ENCODE data around the gene EMC10. TPM values are rescaled to one million over a fixed set of nuclear protein-coding genes. Genes with fewer than 3 reads are reported as not detected.

EMC10 gene
- polyA plus RNA-seq, result 10 to 100 TPM; 41.9 to 62.9 TPM

GRCh38 chr19:50476224-50476906, at the start of gene EMC10, which contains the start of gene GARIN5A:
TSS of gene EMC10 (plus strand) at chr19:50476507. CDS start at chr19:50476545, 38 bp downstream.
TSS of gene GARIN5A (minus strand) at chr19:50476848. CDS start at chr19:50476388, 460 bp downstream.
- Histone ChIP-seq H3K4me1 (ENCODE audit: control insufficient read depth in 2 of 2, insufficient read depth in 2 of 2, low read length in 1 of 2) (peaks cover 3 to 11% of the 10 kb centered on the region in 2 donors), H3K27me3 (ENCODE audit: control insufficient read depth in 1 of 2, insufficient read depth in 2 of 2, low read length in 2 of 2) (no peaks in the 10 kb centered on the region), H3K4me3 (ENCODE audit: low read depth in 1 of 2, low read length in 2 of 2) (peak within 1 kb of the TSS; percentile 86 to 88), H3K9me3 (ENCODE audit: control insufficient read depth in 2 of 2, insufficient read depth in 1 of 2, low read depth in 1 of 2, low read length in 1 of 2) (peaks cover 0 to 3% of the 10 kb centered on the region in 2 donors), H3K27ac (ENCODE audit: low read depth in 2 of 2, low read length in 1 of 2) (peak within 1 kb of the TSS; percentile 64 to 92), H3K36me3 (ENCODE audit: control insufficient read depth in 2 of 2, insufficient read depth in 2 of 2, low read length in 1 of 2) (peaks cover 0 to 23% of the 10 kb centered on the region in 2 donors)
- 1 to 3% methylated on average over 54 to 58 of the region's 58 CpGs for WGBS, 2 donors

- Histone ChIP-seq H3K9me3 (ENCODE audit: control insufficient read depth in 2 of 2, insufficient read depth in 1 of 2, low read depth in 1 of 2, low read length in 1 of 2) (no peaks in the 10 kb centered on the region), H3K27me3 (ENCODE audit: control insufficient read depth in 1 of 2, insufficient read depth in 2 of 2, low read length in 2 of 2) (no peaks in the 10 kb centered on the region), H3K4me3 (ENCODE audit: low read depth in 1 of 2, low read length in 2 of 2) (peak overlapping the region; percentile 17 to 27), H3K4me1 (ENCODE audit: control insufficient read depth in 2 of 2, insufficient read depth in 2 of 2, low read length in 1 of 2) (peaks cover 0 to 4% of the 10 kb centered on the region in 2 donors), H3K27ac (ENCODE audit: low read depth in 2 of 2, low read length in 1 of 2) (peak overlapping the region in 1 of 2 donors; percentile 17), H3K36me3 (ENCODE audit: control insufficient read depth in 2 of 2, insufficient read depth in 2 of 2, low read length in 1 of 2) (no peaks in the 10 kb centered on the region)
- WGBS, 2 donors, result 76 to 86% methylated on average over 24 to 26 of the region's 26 CpGs
Observed at GRCh38 chr19:50427318-50427925, 48.9 kb upstream of the EMC10 start.

- peak overlapping the region in 1 of 2 donors; percentile 17 for H3K27ac ChIP-seq (ENCODE audit: low read depth in 2 of 2, low read length in 1 of 2)
- no peaks in the 10 kb centered on the region for H3K27me3 ChIP-seq (ENCODE audit: control insufficient read depth in 1 of 2, insufficient read depth in 2 of 2, low read length in 2 of 2)
- 8 to 11% methylated on average over 37 to 38 of the region's 38 CpGs for WGBS, 2 donors
- no peaks in the 10 kb centered on the region for H3K36me3 ChIP-seq (ENCODE audit: control insufficient read depth in 2 of 2, insufficient read depth in 2 of 2, low read length in 1 of 2)
- H3K4me3 ChIP-seq (ENCODE audit: low read depth in 1 of 2, low read length in 2 of 2), result peak overlapping the region; percentile 17 to 27
- H3K4me1 ChIP-seq (ENCODE audit: control insufficient read depth in 2 of 2, insufficient read depth in 2 of 2, low read length in 1 of 2), result peaks cover 0 to 4% of the 10 kb centered on the region in 2 donors
- no peaks in the 10 kb centered on the region for H3K9me3 ChIP-seq (ENCODE audit: control insufficient read depth in 2 of 2, insufficient read depth in 1 of 2, low read depth in 1 of 2, low read length in 1 of 2)
Observed at GRCh38 chr19:50427997-50428425, 48.3 kb upstream of the EMC10 start.

- WGBS, 2 donors, result 84% methylated on average over 7 of the region's 7 CpGs
- Histone ChIP-seq H3K27me3 (ENCODE audit: control insufficient read depth in 1 of 2, insufficient read depth in 2 of 2, low read length in 2 of 2) (no peaks in the 10 kb centered on the region), H3K27ac (ENCODE audit: low read depth in 2 of 2, low read length in 1 of 2) (no peak overlapping the region)
Observed at GRCh38 chr19:50428772-50429463, 47.4 kb upstream of the EMC10 start.

GRCh38 chr19:50430888-50431342, 45.4 kb upstream of the EMC10 start:
- H3K9me3 ChIP-seq (ENCODE audit: control insufficient read depth in 2 of 2, insufficient read depth in 1 of 2, low read depth in 1 of 2, low read length in 1 of 2), result no peaks in the 10 kb centered on the region
- H3K4me3 ChIP-seq (ENCODE audit: low read depth in 1 of 2, low read length in 2 of 2), result peak overlapping the region in 1 of 2 donors; percentile 62
- no peak overlapping the region for H3K27ac ChIP-seq (ENCODE audit: low read depth in 2 of 2, low read length in 1 of 2)
- H3K36me3 ChIP-seq (ENCODE audit: control insufficient read depth in 2 of 2, insufficient read depth in 2 of 2, low read length in 1 of 2), result no peaks in the 10 kb centered on the region
- H3K27me3 ChIP-seq (ENCODE audit: control insufficient read depth in 1 of 2, insufficient read depth in 2 of 2, low read length in 2 of 2), result no peaks in the 10 kb centered on the region
- WGBS, 2 donors, result 33% methylated on average over 13 of the region's 13 CpGs
- peaks cover 0 to 4% of the 10 kb centered on the region in 2 donors for H3K4me1 ChIP-seq (ENCODE audit: control insufficient read depth in 2 of 2, insufficient read depth in 2 of 2, low read length in 1 of 2)

More at GRCh38 chr19:50428772-50429463, 47.4 kb upstream of the EMC10 start:
- peaks cover 0 to 4% of the 10 kb centered on the region in 2 donors for H3K4me1 ChIP-seq (ENCODE audit: control insufficient read depth in 2 of 2, insufficient read depth in 2 of 2, low read length in 1 of 2)
- H3K4me3 ChIP-seq (ENCODE audit: low read depth in 1 of 2, low read length in 2 of 2), result no peak overlapping the region
- no peaks in the 10 kb centered on the region for H3K36me3 ChIP-seq (ENCODE audit: control insufficient read depth in 2 of 2, insufficient read depth in 2 of 2, low read length in 1 of 2)
- no peaks in the 10 kb centered on the region for H3K9me3 ChIP-seq (ENCODE audit: control insufficient read depth in 2 of 2, insufficient read depth in 1 of 2, low read depth in 1 of 2, low read length in 1 of 2)

- peaks cover 0 to 4% of the 10 kb centered on the region in 2 donors for H3K4me1 ChIP-seq (ENCODE audit: control insufficient read depth in 2 of 2, insufficient read depth in 2 of 2, low read length in 1 of 2)
- peak overlapping the region; percentile 62 to 68 for H3K27ac ChIP-seq (ENCODE audit: low read depth in 2 of 2, low read length in 1 of 2)
- WGBS, 2 donors, result 1 to 2% methylated on average over 47 to 54 of the region's 54 CpGs
- no peaks in the 10 kb centered on the region for H3K9me3 ChIP-seq (ENCODE audit: control insufficient read depth in 2 of 2, insufficient read depth in 1 of 2, low read depth in 1 of 2, low read length in 1 of 2)
- peak overlapping the region; percentile 56 to 62 for H3K4me3 ChIP-seq (ENCODE audit: low read depth in 1 of 2, low read length in 2 of 2)
- H3K36me3 ChIP-seq (ENCODE audit: control insufficient read depth in 2 of 2, insufficient read depth in 2 of 2, low read length in 1 of 2), result no peaks in the 10 kb centered on the region
- no peaks in the 10 kb centered on the region for H3K27me3 ChIP-seq (ENCODE audit: control insufficient read depth in 1 of 2, insufficient read depth in 2 of 2, low read length in 2 of 2)
Observed at GRCh38 chr19:50431343-50432220, 44.7 kb upstream of the EMC10 start.

- Histone ChIP-seq H3K27me3 (ENCODE audit: control insufficient read depth in 1 of 2, insufficient read depth in 2 of 2, low read length in 2 of 2) (no peaks in the 10 kb centered on the region), H3K4me1 (ENCODE audit: control insufficient read depth in 2 of 2, insufficient read depth in 2 of 2, low read length in 1 of 2) (peaks cover 0 to 4% of the 10 kb centered on the region in 2 donors), H3K4me3 (ENCODE audit: low read depth in 1 of 2, low read length in 2 of 2) (peak within 1 kb of the TSS; percentile 56 to 62), H3K9me3 (ENCODE audit: control insufficient read depth in 2 of 2, insufficient read depth in 1 of 2, low read depth in 1 of 2, low read length in 1 of 2) (no peaks in the 10 kb centered on the region), H3K27ac (ENCODE audit: low read depth in 2 of 2, low read length in 1 of 2) (peak within 1 kb of the TSS; percentile 62 to 68), H3K36me3 (ENCODE audit: control insufficient read depth in 2 of 2, insufficient read depth in 2 of 2, low read length in 1 of 2) (no peaks in the 10 kb centered on the region)
- WGBS, 2 donors, result 4% methylated on average over 34 to 40 of the region's 40 CpGs
Observed at GRCh38 chr19:50432221-50433028, 43.9 kb upstream of the EMC10 start, which contains the start of gene MYBPC2. TSS of gene MYBPC2 (plus strand) at chr19:50432892. CDS start at chr19:50432954, 62 bp downstream.

All from esophagus (tissue), 2 donors.